ENCODE data around the gene TCAIM. TPM values are rescaled to one million over a fixed set of nuclear protein-coding genes. Genes with fewer than 3 reads are reported as not detected.

TCAIM gene
- total and polyA plus RNA-seq, 9 of the 15 experiments (the other 6 are each of a cell fraction or from before 2014, with no cell fraction given) = 19.7 to 53.3 (median 36.9) TPM

DNA sequence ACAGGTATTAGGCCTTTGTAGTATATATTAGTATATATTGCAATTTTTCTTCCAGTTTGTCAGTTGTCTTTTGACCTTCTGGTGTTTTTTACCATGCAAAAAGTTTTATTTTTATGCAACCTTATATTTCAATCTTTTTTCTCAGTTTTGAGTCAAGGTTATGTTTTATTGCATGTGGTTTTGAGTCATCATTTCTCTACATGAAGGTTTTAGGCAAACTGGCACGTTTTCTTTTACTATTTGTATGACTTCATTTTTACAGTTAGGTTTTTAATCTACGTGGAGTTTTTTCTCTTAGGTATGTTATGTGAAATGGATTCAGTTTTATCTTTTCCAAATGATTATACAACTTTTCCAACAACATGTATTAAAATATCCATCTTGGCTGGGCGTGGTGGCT is 36.8 kb upstream of the TCAIM start:
- intact Hi-C loops (cut with micrococcal nuclease) = no loop called here
- Histone ChIP-seq H3K36me3 (ENCODE audit: control insufficient read depth, insufficient read depth, low read length) (no peaks in the 10 kb centered on the region), H3K4me2 (ENCODE audit: insufficient read depth, low read length) (no peak overlapping the region), H3K79me2 (ENCODE audit: control insufficient read depth, insufficient read depth, low read length) (no peaks in the 10 kb centered on the region), H3K4me3 (no peak overlapping the region), H3K27ac (ENCODE audit: extremely low read depth, low read depth, low read length) (no peak overlapping the region), H3K9me1 (ENCODE audit: control insufficient read depth, insufficient read depth, low read length) (no peaks in the 10 kb centered on the region), H3K9ac (ENCODE audit: insufficient read depth in 1 of 2, low read depth in 2 of 2, low read length in 2 of 2) (no peak overlapping the region), H3K9me3 (replicated peaks; ENCODE audit: control insufficient read depth, insufficient read depth, low read depth, low read length) (no peaks in the 10 kb centered on the region), H4K20me1 (replicated peaks; ENCODE audit: control insufficient read depth, insufficient read depth, low read length) (no peaks in the 10 kb centered on the region), H2AFZ (ENCODE audit: low read depth, low read length) (no peak overlapping the region; the same call in 1 of the 2 replicates), H3K27me3 (ENCODE audit: control insufficient read depth in 2 of 2, insufficient read depth in 2 of 2, low read length in 2 of 2) (no peaks in the 10 kb centered on the region), H3K4me1 (replicated peaks in 1 of 2; ENCODE audit: control insufficient read depth in 2 of 2, insufficient read depth in 2 of 2, low read length in 2 of 2) (no peaks in the 10 kb centered on the region)
- TF ChIP-seq FOXJ3 (CRISPR knock-in tag; IDR thresholded peaks at IDR 0.05) (no peak), SP2 (IDR thresholded peaks at IDR 0.05; ENCODE audit: extremely low read depth, low read depth, low read length, poor library complexity, severe bottlenecking) (no peak)
- in situ Hi-C loops (cut with MboI) = no loop called here
- ChIA-PET CTCF (ENCODE audit: low intra/inter-chr PET ratio) (no interaction called here), POLR2A (no interaction called here)
- DNase-seq (ENCODE audit: extremely low read depth in 1 of 4, low spot score in 3 of 4) (no peak), ATAC-seq (no peak), FAIRE-seq (no peak)
- no TSS peak for BruUV-seq (replicated peaks)
- WGBS (ENCODE audit: insufficient coverage, low coverage, missing lambda C conversion rate) = 49% methylated on average over 3 of the region's 3 CpGs

DNA sequence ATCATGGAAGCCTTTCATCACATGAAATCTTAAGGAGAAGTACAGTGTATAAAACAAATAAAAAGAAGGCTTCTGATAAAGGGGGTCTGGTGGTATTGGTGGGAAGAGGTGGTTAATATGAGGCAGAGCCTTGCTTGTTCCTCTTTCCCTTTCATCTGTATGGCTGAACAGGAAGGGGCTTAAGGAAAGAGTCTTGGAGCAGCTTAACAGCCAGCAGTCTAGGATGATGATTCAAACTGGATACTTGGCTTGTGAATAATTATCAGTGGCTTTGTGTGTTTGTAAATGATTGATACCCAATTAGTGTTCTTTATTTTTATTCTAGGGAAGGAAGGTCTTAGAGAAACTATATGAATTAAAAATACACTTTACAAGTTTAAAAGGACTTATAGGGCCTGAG is 29.1 kb upstream of the TCAIM start:
- no peak overlapping the region for H3K27ac ChIP-seq (ENCODE audit: extremely low read depth, low read depth, low read length)
- H3K4me2 ChIP-seq (ENCODE audit: insufficient read depth, low read length) = no peak overlapping the region
- peak overlapping the region; percentile 15; the same call in 1 of the 2 replicates for H2AFZ ChIP-seq (ENCODE audit: low read depth, low read length)
- no peak overlapping the region for H3K9ac ChIP-seq (ENCODE audit: insufficient read depth in 1 of 2, low read depth in 2 of 2, low read length in 2 of 2)
- ATAC-seq = peak; percentile 54; the same call in 2 of the 3 replicates
- H3K4me3 ChIP-seq = no peak overlapping the region
- CTCF ChIA-PET (ENCODE audit: low intra/inter-chr PET ratio) = no interaction called here
- no peaks in the 10 kb centered on the region for H3K79me2 ChIP-seq (ENCODE audit: control insufficient read depth, insufficient read depth, low read length)
- POLR2A ChIA-PET = interaction anchor here (1.1 kb wide), 1 partner anchor 130 kb away, joined by 3 read pairs; no protein-coding TSS in a partner anchor
- H3K9me1 ChIP-seq (ENCODE audit: control insufficient read depth, insufficient read depth, low read length) = no peaks in the 10 kb centered on the region
- H3K4me1 ChIP-seq (replicated peaks in 1 of 2; ENCODE audit: control insufficient read depth in 2 of 2, insufficient read depth in 2 of 2, low read length in 2 of 2) = no peaks in the 10 kb centered on the region
- in situ Hi-C loops (cut with MboI) = no loop called here
- DNase-seq (ENCODE audit: extremely low read depth in 1 of 4, low spot score in 3 of 4) = no peak
- H3K27me3 ChIP-seq (ENCODE audit: control insufficient read depth in 2 of 2, insufficient read depth in 2 of 2, low read length in 2 of 2) = no peaks in the 10 kb centered on the region
- intact Hi-C loops (cut with micrococcal nuclease) = no loop called here
- H4K20me1 ChIP-seq (replicated peaks; ENCODE audit: control insufficient read depth, insufficient read depth, low read length) = no peaks in the 10 kb centered on the region
- no peaks in the 10 kb centered on the region for H3K36me3 ChIP-seq (ENCODE audit: control insufficient read depth, insufficient read depth, low read length)
- TF ChIP-seq ZNF133 (CRISPR knock-in tag; IDR thresholded peaks at IDR 0.05) (no peak), NR2F6 (CRISPR knock-in tag; IDR thresholded peaks at IDR 0.05) (no peak), NR1H2 (CRISPR knock-in tag; IDR thresholded peaks at IDR 0.05) (no peak), XRCC3 (IDR thresholded peaks at IDR 0.05) (no peak), CCAR2 (IDR thresholded peaks at IDR 0.05; ENCODE audit: low read depth, low read length) (no peak), PCBP2 (IDR thresholded peaks at IDR 0.05; ENCODE audit: low read depth, low read length, poor library complexity, severe bottlenecking) (no peak), NFRKB (IDR thresholded peaks at IDR 0.05; ENCODE audit: low read depth) (no peak), PHF8 (IDR thresholded peaks at IDR 0.05; ENCODE audit: borderline replicate concordance, low read length) (no peak), ZNF668 (CRISPR knock-in tag; IDR thresholded peaks at IDR 0.05) (no peak), SMAD1 (IDR thresholded peaks at IDR 0.05; ENCODE audit: low read depth, low read length, partially characterized antibody) (no peak), HLTF (IDR thresholded peaks at IDR 0.05) (no peak), CBX8 (IDR thresholded peaks at IDR 0.05; ENCODE audit: borderline replicate concordance, extremely low read depth, low read depth, low read length, poor library complexity, severe bottlenecking) (no peak), CREM (IDR thresholded peaks at IDR 0.05; ENCODE audit: low read depth) (no peak)
- TF ChIP-seq, protein P1, sequence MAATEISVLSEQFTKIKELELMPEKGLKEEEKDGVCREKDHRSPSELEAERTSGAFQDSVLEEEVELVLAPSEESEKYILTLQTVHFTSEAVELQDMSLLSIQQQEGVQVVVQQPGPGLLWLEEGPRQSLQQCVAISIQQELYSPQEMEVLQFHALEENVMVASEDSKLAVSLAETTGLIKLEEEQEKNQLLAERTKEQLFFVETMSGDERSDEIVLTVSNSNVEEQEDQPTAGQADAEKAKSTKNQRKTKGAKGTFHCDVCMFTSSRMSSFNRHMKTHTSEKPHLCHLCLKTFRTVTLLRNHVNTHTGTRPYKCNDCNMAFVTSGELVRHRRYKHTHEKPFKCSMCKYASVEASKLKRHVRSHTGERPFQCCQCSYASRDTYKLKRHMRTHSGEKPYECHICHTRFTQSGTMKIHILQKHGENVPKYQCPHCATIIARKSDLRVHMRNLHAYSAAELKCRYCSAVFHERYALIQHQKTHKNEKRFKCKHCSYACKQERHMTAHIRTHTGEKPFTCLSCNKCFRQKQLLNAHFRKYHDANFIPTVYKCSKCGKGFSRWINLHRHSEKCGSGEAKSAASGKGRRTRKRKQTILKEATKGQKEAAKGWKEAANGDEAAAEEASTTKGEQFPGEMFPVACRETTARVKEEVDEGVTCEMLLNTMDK (IDR thresholded peaks at IDR 0.05; ENCODE audit: borderline replicate concordance, insufficient read depth, low read depth, low read length, poor library complexity, severe bottlenecking) = no peak
- no peaks in the 10 kb centered on the region for H3K9me3 ChIP-seq (replicated peaks; ENCODE audit: control insufficient read depth, insufficient read depth, low read depth, low read length)
- no TSS peak for BruUV-seq (replicated peaks)
- FAIRE-seq = no peak

All from K562 (cell line).